ENCODE results near the gene SERPINA5.

DNA sequence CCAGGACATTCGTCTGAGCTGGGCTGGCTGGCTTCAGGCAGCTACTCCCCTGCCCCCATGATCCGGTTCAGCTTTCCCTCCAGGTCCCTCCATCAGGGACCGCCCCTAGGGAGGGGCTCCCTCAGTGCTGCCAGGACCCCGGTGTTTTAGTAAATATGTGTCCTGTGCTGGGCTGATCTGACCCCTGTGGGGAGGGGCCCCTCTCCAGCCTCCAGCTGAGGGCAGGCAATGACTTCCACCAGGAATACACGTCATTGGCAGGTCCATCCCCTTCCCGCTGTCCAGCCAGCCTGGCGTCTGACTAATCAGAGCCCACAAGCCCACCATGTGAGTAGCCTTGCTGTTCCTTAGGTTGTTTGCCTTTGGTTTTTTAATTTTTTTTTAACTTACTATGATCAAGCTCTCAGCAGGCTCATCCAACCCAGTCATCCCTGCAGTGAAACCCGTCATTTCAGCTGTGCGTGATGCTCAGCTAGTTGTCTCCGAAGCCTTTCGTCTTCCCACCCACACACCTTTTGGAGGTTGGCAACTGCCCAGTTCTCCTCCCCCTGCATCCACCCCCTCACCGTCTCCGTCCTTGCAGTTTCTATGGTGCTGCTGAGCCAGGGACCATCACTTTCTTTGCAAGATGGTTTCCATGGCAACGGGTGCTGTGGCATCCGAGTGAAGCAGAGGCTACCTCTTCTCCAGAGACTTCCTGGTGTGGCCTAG, 35.9 kb upstream of the SERPINA5 start:
- TF ChIP-seq POLR2A (IDR thresholded peaks at IDR 0.05), result no peak
- TF ChIP-seq, protein P1, sequence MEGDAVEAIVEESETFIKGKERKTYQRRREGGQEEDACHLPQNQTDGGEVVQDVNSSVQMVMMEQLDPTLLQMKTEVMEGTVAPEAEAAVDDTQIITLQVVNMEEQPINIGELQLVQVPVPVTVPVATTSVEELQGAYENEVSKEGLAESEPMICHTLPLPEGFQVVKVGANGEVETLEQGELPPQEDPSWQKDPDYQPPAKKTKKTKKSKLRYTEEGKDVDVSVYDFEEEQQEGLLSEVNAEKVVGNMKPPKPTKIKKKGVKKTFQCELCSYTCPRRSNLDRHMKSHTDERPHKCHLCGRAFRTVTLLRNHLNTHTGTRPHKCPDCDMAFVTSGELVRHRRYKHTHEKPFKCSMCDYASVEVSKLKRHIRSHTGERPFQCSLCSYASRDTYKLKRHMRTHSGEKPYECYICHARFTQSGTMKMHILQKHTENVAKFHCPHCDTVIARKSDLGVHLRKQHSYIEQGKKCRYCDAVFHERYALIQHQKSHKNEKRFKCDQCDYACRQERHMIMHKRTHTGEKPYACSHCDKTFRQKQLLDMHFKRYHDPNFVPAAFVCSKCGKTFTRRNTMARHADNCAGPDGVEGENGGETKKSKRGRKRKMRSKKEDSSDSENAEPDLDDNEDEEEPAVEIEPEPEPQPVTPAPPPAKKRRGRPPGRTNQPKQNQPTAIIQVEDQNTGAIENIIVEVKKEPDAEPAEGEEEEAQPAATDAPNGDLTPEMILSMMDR (IDR thresholded peaks at IDR 0.05), result no peak
- TF ChIP-seq POLR2AphosphoS5 (IDR thresholded peaks at IDR 0.05), result no peak
- TF ChIP-seq EP300 (IDR thresholded peaks at IDR 0.05), result no peak

Data from gastroesophageal sphincter (tissue), 3 donors.